ENCODE data around the gene ZNF467.

The ZNF467 gene

DNA sequence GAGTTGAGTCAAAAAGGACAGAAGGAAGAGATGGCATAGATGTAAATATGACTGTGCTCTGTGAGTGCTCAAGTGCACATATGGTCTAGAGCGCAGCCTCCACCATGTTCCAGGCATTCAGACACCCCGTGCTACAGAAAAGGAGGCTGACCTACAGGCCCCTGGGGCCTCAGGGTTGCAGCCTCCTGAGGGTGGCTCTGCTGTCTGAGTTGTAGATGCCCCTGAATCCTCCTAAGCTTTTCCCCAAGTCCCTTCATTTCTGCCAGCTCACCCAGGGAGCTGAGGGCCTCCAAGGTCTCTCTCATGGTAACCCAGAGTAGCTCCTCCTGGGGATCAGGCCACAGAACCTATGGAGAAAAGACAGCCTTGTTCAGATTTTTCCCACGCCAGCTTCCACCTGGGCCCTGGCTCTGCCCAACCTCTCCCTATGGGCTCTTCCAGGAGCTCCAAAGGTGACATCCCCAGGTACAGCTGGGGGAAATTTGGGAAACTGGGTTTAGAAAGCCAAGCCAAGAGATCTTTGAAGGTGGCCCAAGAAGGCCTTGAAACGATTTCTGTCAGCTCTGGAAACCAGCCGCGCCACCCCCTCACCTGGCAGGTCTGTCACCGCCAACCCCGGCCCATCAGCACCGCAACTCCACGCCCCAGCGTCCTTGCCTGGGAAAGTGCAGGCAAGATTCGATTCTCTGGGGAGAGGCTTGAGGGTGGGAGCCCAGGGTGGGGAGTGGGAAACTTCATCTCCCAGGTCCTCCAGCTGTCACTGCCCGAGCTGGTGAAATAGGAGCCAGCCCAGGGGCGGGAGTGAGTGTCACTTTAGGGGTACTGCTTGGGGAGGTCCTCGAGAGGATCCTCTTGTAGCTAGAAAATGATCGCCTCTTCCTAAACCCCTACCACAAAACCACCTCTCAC is 2.4 kb downstream of the ZNF467 start:
- no peak for DNase-seq (ENCODE audit: low read depth)

DNA sequence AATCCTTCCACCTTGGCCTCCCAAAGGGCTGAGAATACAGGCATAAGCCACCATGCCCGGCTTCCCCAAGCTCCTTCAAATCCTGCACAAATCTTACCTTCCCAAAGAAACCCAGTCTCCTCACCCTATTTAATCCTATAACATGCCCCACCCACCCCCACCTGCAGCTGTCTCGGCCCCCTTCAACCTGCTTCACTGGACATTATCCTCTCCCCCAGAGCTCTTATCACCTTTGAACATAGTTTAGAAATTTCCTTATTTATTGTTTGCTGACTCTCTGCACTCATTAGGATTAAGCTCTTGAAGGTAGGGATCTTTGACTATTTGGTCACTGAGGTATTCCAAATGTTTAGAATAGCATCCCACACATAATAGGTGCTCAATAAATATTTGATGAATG is 3.5 kb downstream of the ZNF467 start:
- DNase-seq (ENCODE audit: low read depth), result no peak

DNA sequence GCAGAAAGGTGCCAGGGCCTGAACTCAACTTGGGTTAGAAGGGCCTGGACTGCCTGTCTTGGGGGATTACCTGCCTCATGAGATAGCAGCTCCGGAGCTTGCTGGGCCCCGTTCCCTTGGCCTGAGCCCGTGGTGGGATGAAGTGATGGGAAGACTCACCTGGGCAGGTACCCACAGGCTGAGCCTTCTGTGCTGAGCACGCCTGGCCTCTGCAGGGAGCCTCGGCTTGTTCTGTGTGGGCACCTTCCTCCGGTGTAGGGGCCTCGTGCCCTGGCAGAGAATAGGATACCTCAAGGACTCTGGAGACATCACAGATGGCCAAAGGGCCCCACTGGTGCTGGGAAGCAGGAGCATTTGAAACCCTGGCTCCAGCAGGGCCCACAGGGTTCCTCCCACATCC is 4.5 kb downstream of the ZNF467 start:
- no peak for DNase-seq (ENCODE audit: low read depth)

DNA sequence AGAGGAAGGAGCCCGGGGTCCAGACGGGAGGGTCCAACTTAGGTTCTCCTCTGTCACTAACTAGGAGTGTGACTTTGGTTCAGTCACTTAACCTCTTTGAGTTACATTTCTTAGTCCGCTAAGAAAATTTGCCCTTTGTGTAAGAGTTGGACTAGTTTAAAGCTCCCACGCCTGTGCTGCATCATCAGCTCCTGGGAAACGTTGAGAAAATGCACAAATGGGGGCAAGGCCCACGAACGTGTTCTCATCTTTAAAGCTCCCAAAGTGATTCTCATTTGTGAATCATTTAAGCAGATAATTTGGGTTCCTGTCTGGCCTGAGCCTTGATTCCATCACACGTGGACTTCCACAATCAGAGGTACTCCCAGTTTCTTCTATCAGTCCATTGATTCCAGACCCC is 6.3 kb downstream of the ZNF467 start:
- DNase-seq (ENCODE audit: low read depth), result no peak

DNA sequence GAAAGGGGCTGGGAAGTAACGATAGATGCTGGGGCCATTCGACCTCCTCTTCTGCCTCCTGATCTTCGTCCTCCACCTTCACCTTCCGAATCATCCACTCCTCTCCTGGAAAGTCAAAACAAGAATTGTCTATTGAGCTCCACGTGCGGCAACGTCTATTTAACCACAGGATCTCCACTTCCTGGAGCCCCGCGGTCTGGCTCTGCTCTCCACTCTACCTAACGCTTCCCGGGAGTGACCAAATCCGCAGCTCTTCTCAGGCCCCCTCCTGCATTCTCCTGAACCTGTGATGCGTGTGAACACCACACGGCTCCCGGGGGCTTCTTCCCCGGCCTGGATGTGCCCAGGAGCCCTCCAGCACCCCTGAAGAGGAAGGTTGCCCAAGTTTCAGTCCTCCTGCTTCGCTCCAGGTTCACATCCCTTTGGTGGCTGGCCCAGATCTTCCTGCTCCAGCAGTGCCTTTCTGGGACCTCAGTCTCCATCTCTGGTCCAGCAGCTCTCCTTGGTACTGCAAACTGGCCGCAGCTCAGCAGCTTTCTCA is 7.2 kb downstream of the ZNF467 start:
- DNase-seq (ENCODE audit: low read depth), result no peak

DNA sequence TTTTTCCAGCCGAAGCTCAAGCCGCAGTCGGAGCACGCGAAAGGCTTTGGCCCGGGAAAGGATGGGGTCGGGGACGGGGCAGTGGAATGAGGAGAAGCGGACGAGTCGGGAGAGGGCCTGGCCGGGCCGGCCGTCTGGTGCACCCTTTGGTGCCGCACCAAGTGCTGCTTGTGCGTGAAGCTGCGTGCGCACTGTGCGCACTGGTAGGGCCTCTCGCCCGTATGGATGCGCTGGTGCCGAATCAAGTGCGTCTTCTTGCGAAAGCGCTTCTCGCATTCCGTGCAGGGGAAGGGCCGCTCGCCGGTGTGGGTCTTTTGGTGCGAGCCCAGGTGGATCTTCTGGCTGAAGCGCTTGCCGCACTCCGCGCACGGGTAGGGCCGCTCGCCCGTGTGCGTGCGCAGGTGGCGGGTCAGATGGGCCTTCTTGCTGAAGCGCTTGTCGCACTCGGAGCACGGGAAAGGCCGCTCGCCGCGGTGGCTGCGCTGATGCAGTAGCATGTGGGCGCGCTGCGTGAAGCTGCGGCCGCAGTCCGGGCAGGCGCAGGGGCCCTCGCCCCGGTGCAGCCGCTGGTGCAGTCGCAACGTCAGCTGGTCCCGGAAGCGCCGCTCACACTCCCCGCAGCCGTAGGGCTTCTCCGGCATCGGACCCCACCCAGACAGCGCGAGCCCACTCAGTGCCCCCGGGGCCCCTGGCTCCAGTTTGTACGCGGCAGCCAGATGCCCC is 7.8 kb downstream of the ZNF467 start:
- no peak for DNase-seq (ENCODE audit: low read depth)

DNA sequence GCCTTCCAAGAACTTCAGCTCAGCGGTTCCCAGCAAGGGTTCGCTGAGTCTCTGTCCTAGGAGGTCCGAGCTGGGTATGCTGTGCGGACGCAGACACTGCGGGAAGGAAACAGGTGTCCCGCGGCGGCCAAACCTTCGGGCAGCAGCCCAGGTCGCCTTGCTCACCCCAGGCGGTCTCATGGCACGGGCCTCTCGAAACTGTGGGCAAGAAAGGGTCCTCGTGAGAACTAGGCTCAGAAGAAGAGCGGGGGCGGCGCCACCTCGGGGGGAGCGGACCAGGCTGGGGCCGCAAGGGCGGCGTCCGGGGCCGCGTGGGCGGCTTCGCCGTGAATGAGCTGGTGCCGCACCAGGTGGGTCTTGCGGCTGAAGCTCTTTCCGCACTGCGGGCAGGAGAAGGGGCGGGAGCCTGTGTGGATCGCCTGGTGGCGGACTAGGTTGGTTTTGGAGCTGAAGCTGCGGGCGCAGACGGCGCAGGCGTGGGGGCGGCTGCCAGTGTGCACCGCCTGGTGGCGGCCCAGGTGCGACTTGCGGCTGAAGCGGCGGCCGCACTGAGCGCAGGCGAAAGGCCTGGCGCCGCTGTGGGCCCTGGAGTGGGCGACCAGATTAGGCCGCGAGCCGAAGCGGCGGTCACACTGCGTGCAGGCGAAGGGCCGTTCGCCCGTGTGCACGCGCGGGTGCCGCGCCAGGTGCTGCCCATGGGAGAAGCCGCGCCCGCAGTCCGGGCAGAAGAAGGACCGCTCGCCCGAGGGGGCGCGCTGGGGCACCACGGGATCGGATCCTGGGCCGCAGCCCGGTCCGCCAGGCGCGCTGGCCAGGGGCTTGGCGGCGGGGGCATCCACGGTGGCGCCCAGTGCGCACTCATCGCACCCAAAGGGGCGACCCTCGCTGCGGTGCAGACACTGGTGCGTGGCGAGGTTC is 8.6 kb downstream of the ZNF467 start:
- DNase-seq (ENCODE audit: low read depth), result no peak

DNA sequence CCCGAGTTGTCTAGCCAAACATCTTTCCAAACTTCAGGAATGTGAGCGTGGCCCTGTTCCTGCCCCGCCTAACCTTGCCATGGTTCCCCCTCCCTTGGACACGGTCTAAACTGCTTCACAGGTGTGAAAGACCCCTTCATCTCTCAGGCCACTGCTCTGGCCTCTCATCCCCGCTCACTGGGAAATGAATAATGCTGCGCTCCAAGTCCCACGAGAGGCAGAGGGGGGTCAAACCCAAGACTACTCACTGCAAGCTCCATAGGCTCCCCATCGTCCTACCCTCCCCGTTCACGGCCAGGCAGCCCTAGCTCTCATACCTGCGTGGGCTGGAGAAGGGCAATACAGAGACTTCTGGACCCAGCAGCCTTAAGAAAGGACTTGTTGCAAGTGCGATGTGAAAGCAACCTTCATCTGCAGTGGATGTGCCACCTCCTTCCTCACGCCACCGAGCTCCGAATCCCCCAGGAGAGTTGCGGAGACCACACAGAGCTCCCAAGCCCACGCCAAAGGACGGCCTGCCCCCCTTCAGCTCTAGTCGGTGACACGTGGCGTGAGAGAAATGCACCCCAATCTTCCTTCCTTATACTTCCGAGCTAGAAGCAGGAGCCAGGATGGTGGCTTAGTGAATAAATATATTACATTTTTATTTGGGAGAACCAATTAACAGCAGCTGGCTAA is 9.7 kb downstream of the ZNF467 start:
- DNase-seq (ENCODE audit: low read depth), result no peak

DNA sequence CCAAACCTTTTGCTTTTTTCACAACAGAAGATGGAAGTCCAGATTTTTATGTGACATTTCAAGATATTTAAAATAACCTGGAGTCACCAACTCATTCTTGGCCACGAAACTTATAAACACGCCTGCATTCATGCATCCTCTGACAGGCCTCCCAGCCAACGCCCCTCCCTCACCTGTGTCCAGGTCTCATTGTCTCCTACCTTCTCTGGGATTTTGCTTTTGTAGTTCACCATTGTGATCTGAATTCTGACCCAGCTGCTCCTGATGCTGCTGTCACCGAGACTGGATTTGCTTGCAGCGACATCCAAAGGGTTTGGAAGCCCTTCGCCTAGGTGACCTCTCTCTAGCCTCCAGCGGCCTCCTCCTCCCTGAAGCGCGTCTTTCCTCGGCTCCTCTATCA is 10.8 kb downstream of the ZNF467 start:
- DNase-seq (ENCODE audit: low read depth), result no peak

DNA sequence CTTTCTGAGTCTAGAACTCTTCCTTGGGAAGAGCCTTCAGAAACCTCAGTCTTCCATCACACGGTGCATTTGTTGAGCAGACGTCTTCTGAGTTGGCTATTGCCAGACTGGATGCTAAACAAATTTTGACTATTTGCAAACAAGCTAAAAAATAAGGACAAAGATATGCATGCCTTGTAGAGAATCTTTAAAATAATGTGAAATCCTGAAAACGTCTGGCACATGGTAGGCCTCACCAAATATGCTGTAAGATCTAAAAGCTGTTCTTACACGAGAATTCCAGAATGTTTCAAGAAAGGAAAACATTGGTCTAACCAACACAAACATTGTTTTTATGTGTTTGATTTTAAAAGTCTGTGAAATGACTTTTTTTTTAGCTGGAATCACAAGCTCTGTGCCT is 11.3 kb downstream of the ZNF467 start:
- DNase-seq (ENCODE audit: low read depth), result no peak

DNA sequence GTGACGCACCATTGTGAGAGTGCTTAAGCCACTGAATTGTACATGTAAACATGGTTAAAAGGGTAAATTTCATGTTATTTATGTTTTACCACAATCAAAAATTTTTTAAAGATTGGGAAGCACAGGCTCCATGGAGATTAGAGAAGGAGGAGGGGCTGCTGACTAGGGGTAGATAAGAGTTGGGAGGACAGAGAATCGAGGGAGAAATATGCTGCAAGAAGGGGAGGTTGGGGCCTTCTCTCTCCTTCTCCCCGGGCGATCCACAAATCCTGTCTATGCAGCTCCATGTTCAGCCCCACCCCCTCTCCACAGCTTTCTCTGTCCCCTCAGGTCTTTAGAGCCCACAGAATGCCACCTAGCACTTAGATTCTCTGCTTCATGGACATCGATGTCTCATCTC is 12.1 kb downstream of the ZNF467 start:
- no peak for DNase-seq (ENCODE audit: low read depth)

DNA sequence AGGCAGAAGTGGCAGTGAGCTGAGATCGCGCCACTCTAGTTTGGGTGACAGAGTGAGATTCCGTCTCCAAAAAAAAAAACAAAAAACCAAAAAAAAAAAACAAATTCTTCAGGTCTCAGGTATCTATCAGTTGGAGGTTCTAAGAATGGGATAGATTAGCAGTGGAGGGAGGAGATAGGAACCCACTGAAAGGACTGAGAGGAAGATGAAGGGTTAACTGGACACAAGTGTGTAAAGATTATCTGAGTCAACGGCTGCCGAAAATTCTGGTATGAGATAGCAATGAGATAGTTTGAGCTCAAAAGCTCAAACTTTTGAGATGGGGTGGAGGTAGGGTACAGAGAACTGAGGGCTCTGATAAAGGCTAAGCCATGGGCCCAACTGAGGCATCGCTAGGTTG is 12.8 kb downstream of the ZNF467 start:
- no peak for DNase-seq (ENCODE audit: low read depth)

DNA sequence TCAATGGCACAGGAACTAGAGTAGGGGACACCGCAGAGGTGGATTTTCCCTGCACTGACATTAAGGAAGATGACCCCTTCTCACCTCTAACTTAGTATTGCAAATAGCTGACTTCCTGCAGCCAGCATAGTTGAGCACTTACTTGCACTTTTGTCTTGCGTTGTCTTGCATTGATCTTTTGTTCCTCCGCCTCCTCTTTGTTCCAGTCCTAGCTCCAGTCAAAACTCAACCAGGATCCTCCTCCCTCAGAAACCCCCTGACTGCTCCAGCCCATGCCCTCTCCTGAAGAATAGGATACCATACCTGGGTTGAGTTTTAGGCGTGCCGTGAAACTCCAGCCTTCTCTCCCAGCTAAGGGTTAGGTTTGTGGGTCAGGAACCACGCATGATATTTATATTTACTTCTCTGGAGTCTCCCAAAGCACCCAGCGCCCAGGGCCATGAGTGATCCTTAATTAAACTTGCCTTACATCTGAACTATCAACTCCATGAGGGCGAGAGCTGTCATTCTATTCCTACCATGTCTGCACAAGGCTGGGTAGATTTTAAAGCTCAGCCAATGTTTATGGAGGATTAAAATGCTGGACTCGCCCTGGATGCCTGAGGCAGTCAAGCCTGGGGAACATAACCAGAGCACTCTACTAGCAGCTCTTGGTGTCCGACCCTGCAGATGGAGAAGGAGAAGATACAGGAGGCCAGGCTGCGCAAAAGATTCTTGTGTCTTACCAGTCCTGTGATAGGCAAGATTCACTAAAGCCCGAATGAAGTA is 14.1 kb downstream of the ZNF467 start:
- no peak for DNase-seq (ENCODE audit: low read depth)

DNA sequence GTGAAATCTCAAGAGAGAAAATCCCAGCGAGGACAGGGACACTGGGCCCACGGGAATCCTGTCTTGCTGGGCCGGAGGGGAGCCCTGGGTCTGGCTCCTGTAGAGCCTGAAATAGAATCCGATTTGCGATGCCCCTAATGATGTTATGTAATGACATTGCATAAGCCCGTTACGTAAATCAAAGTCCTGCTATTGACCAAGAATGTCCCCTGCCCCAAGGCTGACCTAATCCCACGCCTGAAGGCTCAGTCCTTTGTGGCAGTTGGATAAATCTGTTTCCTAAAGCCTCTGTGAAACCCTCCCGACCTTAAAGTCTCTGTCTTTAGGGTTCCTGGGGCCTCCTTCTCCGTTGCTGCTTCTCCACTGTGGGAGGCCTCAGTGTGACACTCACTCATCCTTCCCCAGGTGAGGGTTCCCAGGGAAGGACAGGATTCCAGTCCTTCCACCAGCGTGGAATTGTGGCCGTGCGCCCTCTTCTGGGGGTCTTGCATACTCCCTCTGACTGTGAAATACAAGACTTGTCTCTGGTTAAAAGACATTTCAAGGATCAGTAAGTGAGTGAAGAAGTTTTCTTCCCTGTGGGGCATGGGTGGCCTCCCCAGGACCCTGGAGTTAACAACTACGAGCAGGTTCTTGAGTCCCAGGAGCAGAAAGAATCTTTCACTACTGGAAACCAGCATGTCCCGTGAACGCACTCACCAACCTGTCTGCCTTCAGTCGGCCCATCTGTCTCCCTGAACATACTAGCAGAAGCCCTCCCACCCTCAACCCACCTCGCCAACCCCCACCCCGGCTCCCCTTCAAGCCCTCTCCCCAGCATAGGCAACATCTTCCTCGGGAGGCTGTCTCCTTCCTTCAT is 19.8 kb downstream of the ZNF467 start:
- DNase-seq (ENCODE audit: low read depth), result peak; percentile 43

DNA sequence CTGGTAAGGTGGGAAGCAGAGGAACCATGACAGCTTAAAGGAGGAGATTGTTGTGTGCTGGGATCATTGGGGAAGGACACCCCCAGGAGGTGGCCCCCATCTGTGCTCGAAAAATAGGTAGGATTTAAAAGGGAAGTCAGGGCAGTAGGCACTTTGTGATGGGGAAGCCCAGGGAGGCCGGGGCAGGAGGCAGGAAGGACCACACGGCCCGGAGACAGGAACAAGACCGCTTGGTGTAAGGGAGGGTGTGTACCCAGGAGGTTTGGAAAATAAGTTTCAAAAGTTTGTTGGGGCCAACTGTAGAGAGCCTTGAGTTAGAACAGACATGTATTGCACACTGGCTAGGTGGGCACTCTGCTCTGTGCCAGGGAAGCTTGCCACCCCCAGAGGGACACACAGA is 20.7 kb downstream of the ZNF467 start:
- no peak for DNase-seq (ENCODE audit: low read depth)

DNA sequence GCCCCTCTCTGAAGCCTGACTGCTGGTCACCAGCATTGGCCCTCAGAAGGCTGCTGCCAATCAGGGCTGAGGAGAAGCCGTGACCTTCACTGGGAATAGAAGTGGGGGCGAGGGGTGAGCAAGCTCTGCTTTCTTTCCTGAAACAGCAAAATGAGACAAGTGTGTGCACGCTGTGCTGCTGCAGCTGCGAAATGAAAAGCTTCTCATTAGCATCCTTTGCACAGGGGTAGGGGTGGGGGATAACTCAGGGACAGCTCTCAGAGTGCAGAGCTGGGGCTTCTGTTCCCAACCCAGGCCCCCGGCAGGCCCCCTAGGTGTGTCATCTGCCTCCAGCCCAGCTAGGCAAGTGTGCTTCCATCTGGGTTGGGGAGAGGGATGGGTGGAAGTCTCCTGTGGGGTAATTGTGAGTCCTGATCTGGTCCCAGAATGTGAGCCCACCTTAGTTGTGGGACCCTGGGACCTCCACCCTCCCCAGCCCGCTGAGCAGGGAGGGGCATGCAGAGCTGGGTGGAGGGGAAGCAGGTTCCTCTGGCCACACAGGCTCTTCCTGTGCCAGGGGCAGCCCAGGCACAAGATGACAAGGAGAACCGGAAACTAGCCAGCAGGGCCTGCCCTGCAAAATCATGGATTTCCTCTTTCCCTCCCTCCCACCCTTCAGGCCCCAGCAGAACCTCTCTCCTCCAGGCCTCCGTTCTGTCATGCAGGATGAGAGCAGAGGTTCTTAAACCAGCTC is 22.2 kb downstream of the ZNF467 start:
- no peak for DNase-seq (ENCODE audit: low read depth)

DNA sequence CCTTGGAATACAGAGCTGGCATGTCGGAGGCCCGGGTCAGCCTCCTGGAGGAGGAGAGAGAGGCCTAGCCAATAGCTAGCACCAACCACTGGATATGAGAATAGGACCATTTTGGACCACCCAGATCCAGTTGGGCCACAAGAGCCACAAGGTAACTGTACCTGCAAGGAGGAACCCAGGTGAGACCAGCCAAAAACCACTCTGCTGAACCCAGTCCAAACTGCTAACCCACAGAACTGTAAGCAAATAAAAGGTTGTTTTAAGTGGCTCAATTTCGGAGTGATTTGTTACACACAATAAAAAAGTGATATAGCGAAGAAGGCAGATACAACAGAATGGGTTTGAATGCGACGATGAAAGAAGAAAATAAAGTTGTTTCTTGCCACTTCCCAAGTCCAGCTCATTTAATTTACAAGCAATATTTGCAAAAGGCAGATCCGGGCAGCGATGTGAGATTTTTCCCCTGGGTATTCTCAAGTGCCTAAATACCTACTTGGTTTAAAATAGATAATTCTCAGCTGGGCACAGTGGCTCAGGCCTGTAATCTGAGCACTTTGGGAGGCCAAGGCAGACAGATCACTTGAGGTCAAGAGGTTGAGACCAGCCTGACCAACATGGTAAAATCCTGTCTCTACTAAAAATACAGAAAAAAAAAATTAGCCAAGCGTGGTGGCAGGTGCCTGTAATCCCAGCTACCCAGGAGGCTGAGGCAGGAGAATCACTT is 23.1 kb downstream of the ZNF467 start:
- DNase-seq (ENCODE audit: low read depth), result no peak

DNA sequence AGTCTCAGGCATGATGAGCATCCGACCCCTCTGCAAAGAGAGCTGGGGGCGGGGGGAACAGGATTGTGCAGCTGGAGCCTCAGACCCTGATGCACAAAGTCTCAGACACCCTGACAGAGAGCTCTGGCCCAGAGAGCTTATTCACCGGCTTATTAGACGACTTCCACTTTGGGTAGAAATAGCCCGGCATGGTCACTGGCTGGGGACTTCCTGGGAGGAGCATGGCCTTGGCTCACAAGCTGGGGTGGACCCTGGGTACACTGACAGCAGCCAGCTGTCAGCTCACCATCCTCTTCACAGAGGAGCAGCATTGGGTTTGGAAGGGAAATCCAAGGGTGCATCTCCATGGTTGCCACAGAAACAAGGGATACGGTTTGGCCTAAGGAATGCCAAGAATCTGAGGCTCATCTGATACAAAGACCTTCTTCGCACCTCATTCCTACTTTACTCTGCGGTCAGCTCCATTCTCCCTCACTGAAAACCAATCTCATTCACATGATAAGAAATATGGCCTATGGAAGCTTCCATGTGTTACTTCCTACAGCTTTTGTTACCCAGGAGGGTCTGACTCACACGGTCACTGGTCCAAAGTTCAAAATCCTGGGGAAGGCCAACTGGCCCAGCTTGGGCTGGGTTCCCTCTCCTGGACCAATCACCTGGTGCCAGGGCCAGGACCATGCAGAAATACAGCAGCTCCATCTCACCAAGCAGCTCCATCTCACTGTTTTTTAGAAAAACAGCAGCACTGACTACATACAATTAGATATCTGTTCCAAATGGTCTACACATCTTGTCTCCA is 25.1 kb downstream of the ZNF467 start:
- no peak for DNase-seq (ENCODE audit: low read depth)
